H1 (cell line): ENCODE measurements around the gene GLMP. TPM values are rescaled to one million over a fixed set of nuclear protein-coding genes. Genes with fewer than 3 reads are reported as not detected.

Experiments used
- CTBP2 ChIP-seq: IDR thresholded peaks from 2 replicates; pipeline ENCODE4 v1.7.0; 2011; ENCODE audit warnings: borderline replicate concordance, mild to moderate bottlenecking, moderate library complexity, mixed read lengths, low read length; ENCODE audit not compliant: insufficient read depth, insufficient read length
- JUND ChIP-seq: IDR thresholded peaks from 2 replicates; pipeline ENCODE4 v1.6.1; 2011; ENCODE audit warnings: mild to moderate bottlenecking, improper control_type of control experiment, low read length
- MAFK ChIP-seq: IDR thresholded peaks from 2 replicates; pipeline ENCODE4 v1.6.1; 2012; ENCODE audit warnings: low read depth, mild to moderate bottlenecking, improper control_type of control experiment, low read length
- RFX5 ChIP-seq: IDR thresholded peaks from 2 replicates; pipeline ENCODE4 v1.6.1; 2011; ENCODE audit warnings: low read depth, low read length, improper control_type of control experiment, borderline replicate concordance
- RXRA ChIP-seq: IDR thresholded peaks from 2 replicates; pipeline ENCODE4 v1.6.1; 2011; ENCODE audit warnings: low read depth, mild to moderate bottlenecking, low read length, moderate library complexity; ENCODE audit not compliant: insufficient read depth
- SUZ12 ChIP-seq: fragments of 200-600 bp; sonication (generic); IDR thresholded peaks from 2 replicates; pipeline ENCODE4 v1.6.1; 2012; ENCODE audit warnings: mild to moderate bottlenecking, inconsistent platforms, low read length, moderate library complexity, mixed read lengths
- polyA plus RNA-seq, 7 experiments: library from polyadenylated mRNA; depleted of rRNA in 3 of 7; stranded (reverse) in 5 of 7; unstranded in 2 of 7; fragments of >200 nt in 5 of 7; fragments of 200-250 nt in 2 of 7; gene quantifications; 1 replicate in 5 of 7; 2 replicates in 1 of 7; 4 replicates in 1 of 7; pipeline versions ENCODE4 v1.2.1 to v1.2.3, GENCODE V29; 2011 to 2013; ENCODE audit warnings: missing spikeins in 2 of 7, mixed read lengths in 2 of 7
- total RNA-seq: library from RNA; stranded (reverse); fragmentation: NEBNext Ultra II Directional; extraction: Animal tissue kit (Norgen Biotek cat#: 25700); gene quantifications from 2 replicates; pipeline ENCODE4 v1.2.1, GENCODE V29; 2021
- TF ChIP-seq, protein P1 (sequence below): fragments of 300-600 bp; sonication (generic); IDR thresholded peaks from 2 replicates; pipeline ENCODE4 v1.7.1; 2012; ENCODE audit warnings: low read length, moderate library complexity, mild to moderate bottlenecking, inconsistent platforms; ENCODE audit not compliant: insufficient replicate concordance
- TF ChIP-seq, protein P2 (sequence below): IDR thresholded peaks from 2 replicates; pipeline ENCODE4 v1.6.1; 2012; ENCODE audit warnings: inconsistent platforms

GLMP gene
- total and polyA plus RNA-seq, 2 of the 8 experiments (the other 6 are each of a cell fraction or from before 2014, with no cell fraction given) = 48.1 to 59.5 TPM

DNA sequence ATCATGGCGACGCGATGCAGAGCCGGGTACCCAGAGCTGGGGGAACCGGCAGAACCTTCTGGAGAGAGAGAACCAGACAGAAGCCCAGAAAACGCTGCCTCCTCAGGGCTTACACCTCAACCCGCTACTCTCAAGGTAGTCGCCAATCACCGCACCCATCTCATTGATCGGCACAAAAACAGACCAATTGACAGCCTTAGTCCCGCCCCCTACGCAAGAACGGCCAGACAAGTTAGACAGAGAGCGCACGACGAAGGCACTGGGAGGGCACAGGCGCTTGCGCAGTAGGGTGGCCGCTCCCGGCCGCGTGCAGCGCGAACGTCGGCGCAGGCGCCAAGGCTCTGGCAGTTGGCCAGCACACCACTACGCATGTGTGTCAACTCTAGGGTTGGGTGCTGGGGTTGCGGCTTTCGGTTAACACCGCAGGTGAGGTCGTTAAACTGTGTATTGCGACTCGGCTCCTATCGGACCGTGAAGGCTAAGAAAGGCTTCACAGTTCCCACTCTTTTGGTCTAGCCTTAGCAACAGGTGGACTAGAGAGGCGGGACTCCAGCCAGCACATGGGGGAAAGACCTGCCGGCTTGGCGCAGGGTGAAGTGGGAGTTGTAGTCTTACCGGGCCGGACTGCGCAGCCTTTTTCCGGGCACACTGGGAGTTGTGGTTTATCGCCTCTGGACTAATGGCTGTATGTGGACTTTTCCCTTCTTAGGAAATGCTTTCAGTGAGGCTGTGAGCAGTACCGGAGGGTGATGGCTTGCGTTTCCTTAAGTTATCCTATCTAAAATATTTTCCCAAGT, 42.9 kb upstream of the GLMP start, which contains the start of the genes CCT3 and TSACC (continued):
- TF ChIP-seq, protein P1, sequence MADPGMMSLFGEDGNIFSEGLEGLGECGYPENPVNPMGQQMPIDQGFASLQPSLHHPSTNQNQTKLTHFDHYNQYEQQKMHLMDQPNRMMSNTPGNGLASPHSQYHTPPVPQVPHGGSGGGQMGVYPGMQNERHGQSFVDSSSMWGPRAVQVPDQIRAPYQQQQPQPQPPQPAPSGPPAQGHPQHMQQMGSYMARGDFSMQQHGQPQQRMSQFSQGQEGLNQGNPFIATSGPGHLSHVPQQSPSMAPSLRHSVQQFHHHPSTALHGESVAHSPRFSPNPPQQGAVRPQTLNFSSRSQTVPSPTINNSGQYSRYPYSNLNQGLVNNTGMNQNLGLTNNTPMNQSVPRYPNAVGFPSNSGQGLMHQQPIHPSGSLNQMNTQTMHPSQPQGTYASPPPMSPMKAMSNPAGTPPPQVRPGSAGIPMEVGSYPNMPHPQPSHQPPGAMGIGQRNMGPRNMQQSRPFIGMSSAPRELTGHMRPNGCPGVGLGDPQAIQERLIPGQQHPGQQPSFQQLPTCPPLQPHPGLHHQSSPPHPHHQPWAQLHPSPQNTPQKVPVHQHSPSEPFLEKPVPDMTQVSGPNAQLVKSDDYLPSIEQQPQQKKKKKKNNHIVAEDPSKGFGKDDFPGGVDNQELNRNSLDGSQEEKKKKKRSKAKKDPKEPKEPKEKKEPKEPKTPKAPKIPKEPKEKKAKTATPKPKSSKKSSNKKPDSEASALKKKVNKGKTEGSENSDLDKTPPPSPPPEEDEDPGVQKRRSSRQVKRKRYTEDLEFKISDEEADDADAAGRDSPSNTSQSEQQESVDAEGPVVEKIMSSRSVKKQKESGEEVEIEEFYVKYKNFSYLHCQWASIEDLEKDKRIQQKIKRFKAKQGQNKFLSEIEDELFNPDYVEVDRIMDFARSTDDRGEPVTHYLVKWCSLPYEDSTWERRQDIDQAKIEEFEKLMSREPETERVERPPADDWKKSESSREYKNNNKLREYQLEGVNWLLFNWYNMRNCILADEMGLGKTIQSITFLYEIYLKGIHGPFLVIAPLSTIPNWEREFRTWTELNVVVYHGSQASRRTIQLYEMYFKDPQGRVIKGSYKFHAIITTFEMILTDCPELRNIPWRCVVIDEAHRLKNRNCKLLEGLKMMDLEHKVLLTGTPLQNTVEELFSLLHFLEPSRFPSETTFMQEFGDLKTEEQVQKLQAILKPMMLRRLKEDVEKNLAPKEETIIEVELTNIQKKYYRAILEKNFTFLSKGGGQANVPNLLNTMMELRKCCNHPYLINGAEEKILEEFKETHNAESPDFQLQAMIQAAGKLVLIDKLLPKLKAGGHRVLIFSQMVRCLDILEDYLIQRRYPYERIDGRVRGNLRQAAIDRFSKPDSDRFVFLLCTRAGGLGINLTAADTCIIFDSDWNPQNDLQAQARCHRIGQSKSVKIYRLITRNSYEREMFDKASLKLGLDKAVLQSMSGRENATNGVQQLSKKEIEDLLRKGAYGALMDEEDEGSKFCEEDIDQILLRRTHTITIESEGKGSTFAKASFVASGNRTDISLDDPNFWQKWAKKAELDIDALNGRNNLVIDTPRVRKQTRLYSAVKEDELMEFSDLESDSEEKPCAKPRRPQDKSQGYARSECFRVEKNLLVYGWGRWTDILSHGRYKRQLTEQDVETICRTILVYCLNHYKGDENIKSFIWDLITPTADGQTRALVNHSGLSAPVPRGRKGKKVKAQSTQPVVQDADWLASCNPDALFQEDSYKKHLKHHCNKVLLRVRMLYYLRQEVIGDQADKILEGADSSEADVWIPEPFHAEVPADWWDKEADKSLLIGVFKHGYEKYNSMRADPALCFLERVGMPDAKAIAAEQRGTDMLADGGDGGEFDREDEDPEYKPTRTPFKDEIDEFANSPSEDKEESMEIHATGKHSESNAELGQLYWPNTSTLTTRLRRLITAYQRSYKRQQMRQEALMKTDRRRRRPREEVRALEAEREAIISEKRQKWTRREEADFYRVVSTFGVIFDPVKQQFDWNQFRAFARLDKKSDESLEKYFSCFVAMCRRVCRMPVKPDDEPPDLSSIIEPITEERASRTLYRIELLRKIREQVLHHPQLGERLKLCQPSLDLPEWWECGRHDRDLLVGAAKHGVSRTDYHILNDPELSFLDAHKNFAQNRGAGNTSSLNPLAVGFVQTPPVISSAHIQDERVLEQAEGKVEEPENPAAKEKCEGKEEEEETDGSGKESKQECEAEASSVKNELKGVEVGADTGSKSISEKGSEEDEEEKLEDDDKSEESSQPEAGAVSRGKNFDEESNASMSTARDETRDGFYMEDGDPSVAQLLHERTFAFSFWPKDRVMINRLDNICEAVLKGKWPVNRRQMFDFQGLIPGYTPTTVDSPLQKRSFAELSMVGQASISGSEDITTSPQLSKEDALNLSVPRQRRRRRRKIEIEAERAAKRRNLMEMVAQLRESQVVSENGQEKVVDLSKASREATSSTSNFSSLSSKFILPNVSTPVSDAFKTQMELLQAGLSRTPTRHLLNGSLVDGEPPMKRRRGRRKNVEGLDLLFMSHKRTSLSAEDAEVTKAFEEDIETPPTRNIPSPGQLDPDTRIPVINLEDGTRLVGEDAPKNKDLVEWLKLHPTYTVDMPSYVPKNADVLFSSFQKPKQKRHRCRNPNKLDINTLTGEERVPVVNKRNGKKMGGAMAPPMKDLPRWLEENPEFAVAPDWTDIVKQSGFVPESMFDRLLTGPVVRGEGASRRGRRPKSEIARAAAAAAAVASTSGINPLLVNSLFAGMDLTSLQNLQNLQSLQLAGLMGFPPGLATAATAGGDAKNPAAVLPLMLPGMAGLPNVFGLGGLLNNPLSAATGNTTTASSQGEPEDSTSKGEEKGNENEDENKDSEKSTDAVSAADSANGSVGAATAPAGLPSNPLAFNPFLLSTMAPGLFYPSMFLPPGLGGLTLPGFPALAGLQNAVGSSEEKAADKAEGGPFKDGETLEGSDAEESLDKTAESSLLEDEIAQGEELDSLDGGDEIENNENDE = no peak
- TF ChIP-seq MAFK = no peak
- TF ChIP-seq, protein P2, sequence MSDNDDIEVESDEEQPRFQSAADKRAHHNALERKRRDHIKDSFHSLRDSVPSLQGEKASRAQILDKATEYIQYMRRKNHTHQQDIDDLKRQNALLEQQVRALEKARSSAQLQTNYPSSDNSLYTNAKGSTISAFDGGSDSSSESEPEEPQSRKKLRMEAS = peak; percentile 96
- no peak for TF ChIP-seq CTBP2
- TF ChIP-seq RXRA = no peak
- TF ChIP-seq RFX5 = no peak
- TF ChIP-seq JUND = no peak
- TF ChIP-seq SUZ12 = no peak
